Fibroblast of villous mesenchyme (primary cell): ENCODE measurements around the gene PLXDC2. TPM values are rescaled to one million over a fixed set of nuclear protein-coding genes. Genes with fewer than 3 reads are reported as not detected.

Source experiments
- DNase-seq: peaks from one replicate; pipeline ENCODE4 v3.0.0-alpha.2; 2010; ENCODE audit warnings: low read depth
- H3K4me3 ChIP-seq: 2 replicates; pipeline ENCODE4 v1.5.1; 2011; ENCODE audit warnings: low read depth, mild to moderate bottlenecking, low read length
- total RNA-seq: library from RNA; depleted of rRNA; stranded (reverse); fragments of >200 nt; gene quantifications from 2 replicates; pipeline ENCODE4 v1.2.3, GENCODE V29; 2012
- TF ChIP-seq, protein P1 (sequence below): IDR thresholded peaks from 2 replicates; pipeline ENCODE4 v1.5.1; 2012; ENCODE audit warnings: low read depth, mild to moderate bottlenecking, low read length; ENCODE audit not compliant: insufficient read depth

Gene PLXDC2
- total RNA-seq, 1 donor = 19.0 TPM

DNA sequence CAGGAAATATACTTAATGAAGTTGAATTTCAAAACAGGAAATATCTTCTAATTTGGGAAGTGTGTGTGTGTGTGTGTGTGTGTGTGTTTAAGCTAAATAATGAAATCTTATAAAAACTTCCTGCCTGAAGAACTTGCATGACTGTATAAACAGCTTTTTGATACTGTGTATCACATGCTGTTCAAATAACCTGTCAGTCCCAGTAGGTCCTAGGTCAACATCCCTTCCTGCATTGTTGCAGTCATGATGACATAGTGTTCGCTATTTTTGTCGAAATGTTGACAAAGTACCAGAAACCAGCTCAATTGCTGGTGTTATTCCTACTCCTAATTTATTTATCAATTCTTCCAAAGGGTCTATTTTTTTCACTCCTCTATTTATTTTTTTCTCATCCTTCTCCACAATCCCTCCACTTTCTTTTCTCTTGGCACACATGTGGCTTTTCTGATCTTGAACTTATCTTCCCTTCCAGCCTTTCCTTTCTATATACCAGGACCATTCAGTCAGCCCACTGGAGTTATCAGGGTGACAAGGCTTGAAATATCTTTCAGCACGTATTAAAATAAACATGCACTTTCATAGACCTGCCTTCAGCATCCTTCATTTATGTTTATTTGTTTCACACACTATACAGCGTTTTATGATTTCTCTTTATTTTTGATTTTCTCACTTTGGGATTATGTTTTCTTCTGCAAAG, 115.8 kb downstream of the PLXDC2 start:
- DNase-seq = no peak
- H3K4me3 ChIP-seq = no peak overlapping the region
- TF ChIP-seq, protein P1, sequence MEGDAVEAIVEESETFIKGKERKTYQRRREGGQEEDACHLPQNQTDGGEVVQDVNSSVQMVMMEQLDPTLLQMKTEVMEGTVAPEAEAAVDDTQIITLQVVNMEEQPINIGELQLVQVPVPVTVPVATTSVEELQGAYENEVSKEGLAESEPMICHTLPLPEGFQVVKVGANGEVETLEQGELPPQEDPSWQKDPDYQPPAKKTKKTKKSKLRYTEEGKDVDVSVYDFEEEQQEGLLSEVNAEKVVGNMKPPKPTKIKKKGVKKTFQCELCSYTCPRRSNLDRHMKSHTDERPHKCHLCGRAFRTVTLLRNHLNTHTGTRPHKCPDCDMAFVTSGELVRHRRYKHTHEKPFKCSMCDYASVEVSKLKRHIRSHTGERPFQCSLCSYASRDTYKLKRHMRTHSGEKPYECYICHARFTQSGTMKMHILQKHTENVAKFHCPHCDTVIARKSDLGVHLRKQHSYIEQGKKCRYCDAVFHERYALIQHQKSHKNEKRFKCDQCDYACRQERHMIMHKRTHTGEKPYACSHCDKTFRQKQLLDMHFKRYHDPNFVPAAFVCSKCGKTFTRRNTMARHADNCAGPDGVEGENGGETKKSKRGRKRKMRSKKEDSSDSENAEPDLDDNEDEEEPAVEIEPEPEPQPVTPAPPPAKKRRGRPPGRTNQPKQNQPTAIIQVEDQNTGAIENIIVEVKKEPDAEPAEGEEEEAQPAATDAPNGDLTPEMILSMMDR = no peak

DNA sequence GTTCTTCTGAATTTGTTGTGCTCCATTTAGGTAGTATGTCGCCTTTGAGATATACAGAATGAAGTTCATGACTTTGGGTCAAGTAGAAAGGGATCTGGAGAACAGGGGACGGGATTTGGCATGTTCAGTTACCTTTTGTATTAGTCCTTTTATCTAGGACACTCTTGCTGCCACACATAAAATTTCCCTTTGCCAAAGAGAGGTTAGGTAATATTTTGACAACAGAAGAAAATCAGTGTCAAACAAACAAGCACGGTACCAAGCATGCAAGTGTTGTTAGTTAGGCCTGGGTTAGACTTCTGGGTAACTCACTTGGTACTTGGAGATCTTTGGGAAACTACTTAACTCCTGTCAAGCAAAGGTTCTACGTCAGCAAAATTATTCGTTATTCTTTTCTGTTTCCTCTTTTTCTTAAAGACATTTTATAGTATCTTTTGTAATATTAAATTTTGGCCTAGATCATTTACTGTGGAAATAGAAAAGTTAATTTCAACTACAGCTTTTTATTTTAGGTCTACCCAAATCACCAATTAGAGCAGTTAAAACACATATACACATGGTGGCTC, 116.7 kb downstream of the PLXDC2 start:
- TF ChIP-seq, protein P1 = no peak

DNA sequence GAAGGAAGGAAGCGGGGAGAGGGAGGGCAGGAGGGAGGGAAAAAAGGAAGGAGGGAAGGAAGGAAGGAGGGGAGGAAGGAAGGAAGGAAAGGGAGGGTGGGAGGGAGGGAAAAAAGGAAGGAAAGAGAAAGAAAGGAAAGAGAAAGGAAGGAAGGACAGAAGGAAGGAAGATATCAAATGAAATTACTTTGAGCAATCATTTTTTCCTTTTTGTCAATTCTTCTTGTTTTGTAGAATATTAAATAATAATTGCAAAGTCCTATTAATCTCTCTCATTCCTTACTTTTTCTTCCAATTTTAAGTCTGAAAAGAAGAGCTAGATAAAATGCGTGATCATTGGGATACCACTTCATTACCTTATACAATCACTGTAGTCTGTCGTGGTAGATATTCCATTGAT, 117.5 kb downstream of the PLXDC2 start:
- no peak for DNase-seq
- TF ChIP-seq, protein P1 = no peak
- H3K4me3 ChIP-seq = no peak overlapping the region

More for the DNA sequence above, 116.7 kb downstream of the PLXDC2 start:
- no peak for DNase-seq
- no peak overlapping the region for H3K4me3 ChIP-seq

DNA sequence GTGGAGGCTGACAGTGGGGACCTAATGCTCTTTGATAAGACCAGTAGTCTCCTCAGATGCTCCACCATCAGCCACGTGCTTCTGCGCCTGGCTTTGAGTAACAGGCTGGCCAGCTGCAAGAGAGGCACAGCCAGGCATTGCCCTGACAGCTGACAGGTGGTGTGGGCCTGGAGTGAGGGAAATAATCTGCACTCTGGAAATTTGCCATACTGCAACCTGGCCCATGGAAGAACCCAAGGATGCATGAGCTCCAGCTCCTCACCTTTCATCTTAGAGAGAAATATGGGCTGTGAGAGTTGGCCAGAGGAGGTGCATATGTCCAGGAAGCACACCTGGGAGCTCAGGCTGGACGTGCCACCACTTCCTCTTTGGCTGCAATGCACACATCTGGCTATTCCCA, 118.9 kb downstream of the PLXDC2 start:
- TF ChIP-seq, protein P1 = no peak
- no peak overlapping the region for H3K4me3 ChIP-seq
- DNase-seq = no peak

DNA sequence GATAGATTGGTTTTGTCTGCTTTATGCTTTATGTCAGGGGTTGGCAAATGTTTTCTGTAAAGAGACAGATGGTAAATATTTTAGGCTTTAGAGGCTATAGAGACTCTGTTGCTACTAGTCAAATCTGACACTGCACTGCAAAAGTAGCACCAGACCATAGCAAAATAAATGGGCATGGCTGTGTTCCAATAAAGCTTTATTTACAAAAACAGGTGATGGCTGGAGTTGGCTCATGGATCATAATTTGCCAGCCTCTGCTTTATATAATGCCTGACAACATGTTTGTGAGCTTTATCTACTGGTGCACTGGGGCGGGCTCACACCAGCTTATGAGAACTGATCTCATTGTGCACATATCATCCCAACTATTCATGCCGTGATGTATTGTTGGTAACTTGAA, 120.1 kb downstream of the PLXDC2 start:
- no peak for DNase-seq
- TF ChIP-seq, protein P1 = no peak
- H3K4me3 ChIP-seq = no peak overlapping the region

DNA sequence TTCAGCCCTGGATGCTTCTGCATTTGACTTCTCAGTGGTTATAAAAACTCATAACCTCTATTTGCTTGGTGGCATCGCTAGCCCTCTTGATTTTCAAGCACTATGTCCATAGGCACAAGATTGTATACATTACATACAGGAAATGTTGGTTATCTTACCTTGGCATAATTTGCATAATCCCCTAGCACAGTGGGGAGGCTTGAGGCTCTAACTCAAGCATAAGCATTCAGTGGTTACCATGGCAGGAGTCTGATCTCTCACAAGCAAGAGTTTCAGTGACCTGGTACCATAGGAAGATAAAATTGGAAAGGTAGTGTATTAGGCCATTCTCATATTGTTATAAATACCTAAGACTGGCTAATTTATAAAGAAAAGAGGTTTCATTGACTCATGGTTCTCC, 121.8 kb downstream of the PLXDC2 start:
- no peak overlapping the region for H3K4me3 ChIP-seq
- DNase-seq = no peak
- TF ChIP-seq, protein P1 = no peak
